Hepatocyte (in vitro differentiated cells): ENCODE data around the gene SPCS1. TPM values are rescaled to one million over a fixed set of nuclear protein-coding genes. Genes with fewer than 3 reads are reported as not detected.

ENCODE experiments used
- DNase-seq: peaks from one replicate; pipeline ENCODE4 v3.0.0-alpha.2; 2016; ENCODE audit warnings: low spot score
- H2AFZ ChIP-seq: fragments of 200-600 bp; sonication (generic); 2 replicates; pipeline ENCODE4 v1.6.0; 2016; ENCODE audit warnings: antibody characterized with exemption, mild to moderate bottlenecking
- H3K27ac ChIP-seq: fragments of 200-600 bp; sonication (generic); 2 replicates; pipeline ENCODE4 v1.5.1; 2016; ENCODE audit warnings: mild to moderate bottlenecking
- H3K27me3 ChIP-seq: fragments of 200-600 bp; sonication (generic); 2 replicates; pipeline ENCODE4 v1.6.1; 2016
- H3K36me3 ChIP-seq: fragments of 200-600 bp; sonication (generic); replicated peaks from 2 replicates; pipeline ENCODE4 v1.5.1; 2016; ENCODE audit warnings: low read depth; ENCODE audit not compliant: insufficient read depth
- H3K4me1 ChIP-seq: fragments of 200-600 bp; sonication (generic); 2 replicates; pipeline ENCODE4 v1.5.1; 2016; ENCODE audit warnings: mild to moderate bottlenecking, moderate library complexity; ENCODE audit not compliant: insufficient read depth
- H3K4me2 ChIP-seq: fragments of 200-600 bp; sonication (generic); 2 replicates; pipeline ENCODE4 v1.6.0; 2016
- H3K4me3 ChIP-seq: fragments of 200-600 bp; sonication (generic); 2 replicates; pipeline ENCODE4 v1.5.1; 2016; ENCODE audit warnings: mild to moderate bottlenecking
- H3K79me2 ChIP-seq: fragments of 200-600 bp; sonication (generic); 2 replicates; pipeline ENCODE4 v1.6.0; 2017; ENCODE audit warnings: mild to moderate bottlenecking
- H3K9me2 ChIP-seq: fragments of 200-600 bp; sonication (generic); replicated peaks from 2 replicates; pipeline ENCODE4 v1.6.0; 2017; ENCODE audit warnings: mild to moderate bottlenecking; ENCODE audit not compliant: insufficient read depth
- H3K9me3 ChIP-seq: fragments of 200-600 bp; sonication (generic); 2 replicates; pipeline ENCODE4 v1.5.1; 2016; ENCODE audit warnings: low read depth, mild to moderate bottlenecking
- H4K20me1 ChIP-seq: fragments of 200-600 bp; sonication (generic); 2 replicates; pipeline ENCODE4 v1.6.0; 2016; ENCODE audit warnings: mild to moderate bottlenecking; ENCODE audit not compliant: insufficient read depth, poor library complexity, severe bottlenecking
- EZH2 ChIP-seq: fragments of 200-600 bp; sonication (generic); IDR thresholded peaks from 2 replicates; pipeline ENCODE4 v1.6.1; 2016; ENCODE audit warnings: antibody characterized with exemption, mild to moderate bottlenecking, borderline replicate concordance
- EZH2phosphoT487 ChIP-seq: fragments of 200-600 bp; sonication (generic); IDR thresholded peaks from one replicate; pipeline ENCODE4 v1.6.1; 2018; ENCODE audit warnings: antibody characterized with exemption, mild to moderate bottlenecking, low read depth, moderate library complexity; ENCODE audit not compliant: unreplicated experiment, severe bottlenecking
- WGBS: methylation state at CpG from one replicate; pipeline ENCODE4 v1.1.6; 2016; ENCODE audit warnings: low lambda C conversion rate; ENCODE audit errors: missing lambda C conversion rate; 5-methylcytosine and 5-hydroxymethylcytosine counted together
- polyA plus RNA-seq: library from polyadenylated mRNA; unstranded; fragments of >200 nt; fragmentation: Nextera tagmentation; extraction: Ambion mirVana; gene quantifications from 2 replicates; pipeline ENCODE4 v1.2.1, GENCODE V29; 2016
- total RNA-seq: library from RNA; depleted of rRNA; stranded (reverse); fragments of >200 nt; gene quantifications from 2 replicates; pipeline ENCODE4 v1.2.3, GENCODE V29; 2014
- TF ChIP-seq, protein P1 (sequence below): fragments of 200-600 bp; sonication (generic); IDR thresholded peaks from 2 replicates; pipeline ENCODE4 v1.5.1; 2016; ENCODE audit warnings: antibody characterized with exemption, mild to moderate bottlenecking; ENCODE audit not compliant: poor library complexity

Gene SPCS1
- total and polyA plus RNA-seq, 2 experiments from 2014 or later = 158 to 219 TPM

DNA sequence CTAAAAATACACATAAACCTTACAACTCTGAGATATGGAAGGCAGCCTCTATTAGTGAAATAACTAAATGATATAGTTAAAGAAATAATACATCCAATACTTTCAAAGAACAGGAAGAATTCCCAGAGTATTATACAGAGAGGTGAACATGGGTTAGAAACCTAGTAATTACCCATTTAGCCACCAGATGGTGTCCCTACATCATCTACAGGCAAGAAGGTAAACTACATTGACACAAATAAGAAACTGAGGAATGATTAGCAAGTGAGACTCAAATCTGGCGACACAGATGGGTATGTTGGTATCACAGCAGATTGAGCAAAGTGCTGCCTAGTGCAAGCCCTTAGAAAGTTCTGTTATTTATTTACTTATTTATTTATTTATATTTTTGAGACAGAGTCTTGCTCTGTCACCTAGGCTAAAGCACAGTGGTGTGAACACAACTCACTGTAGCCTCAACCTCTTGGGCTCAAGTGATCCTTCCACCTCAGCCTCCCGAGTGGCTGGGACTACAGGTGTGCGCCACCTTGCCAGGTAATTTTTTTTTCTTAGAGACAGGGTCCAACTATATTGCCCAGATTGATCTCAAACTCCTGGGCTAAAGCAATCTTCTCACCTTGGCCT lies 36.6 kb downstream of the SPCS1 start:
- no peaks in the 10 kb centered on the region for H3K27me3 ChIP-seq
- peak; percentile 36 for DNase-seq
- no peak overlapping the region for H3K4me2 ChIP-seq
- no peak overlapping the region for H3K27ac ChIP-seq
- TF ChIP-seq, protein P1, sequence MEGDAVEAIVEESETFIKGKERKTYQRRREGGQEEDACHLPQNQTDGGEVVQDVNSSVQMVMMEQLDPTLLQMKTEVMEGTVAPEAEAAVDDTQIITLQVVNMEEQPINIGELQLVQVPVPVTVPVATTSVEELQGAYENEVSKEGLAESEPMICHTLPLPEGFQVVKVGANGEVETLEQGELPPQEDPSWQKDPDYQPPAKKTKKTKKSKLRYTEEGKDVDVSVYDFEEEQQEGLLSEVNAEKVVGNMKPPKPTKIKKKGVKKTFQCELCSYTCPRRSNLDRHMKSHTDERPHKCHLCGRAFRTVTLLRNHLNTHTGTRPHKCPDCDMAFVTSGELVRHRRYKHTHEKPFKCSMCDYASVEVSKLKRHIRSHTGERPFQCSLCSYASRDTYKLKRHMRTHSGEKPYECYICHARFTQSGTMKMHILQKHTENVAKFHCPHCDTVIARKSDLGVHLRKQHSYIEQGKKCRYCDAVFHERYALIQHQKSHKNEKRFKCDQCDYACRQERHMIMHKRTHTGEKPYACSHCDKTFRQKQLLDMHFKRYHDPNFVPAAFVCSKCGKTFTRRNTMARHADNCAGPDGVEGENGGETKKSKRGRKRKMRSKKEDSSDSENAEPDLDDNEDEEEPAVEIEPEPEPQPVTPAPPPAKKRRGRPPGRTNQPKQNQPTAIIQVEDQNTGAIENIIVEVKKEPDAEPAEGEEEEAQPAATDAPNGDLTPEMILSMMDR = peak; percentile 66
- TF ChIP-seq EZH2phosphoT487 = no peak
- no peaks in the 10 kb centered on the region for H3K79me2 ChIP-seq
- no peaks in the 10 kb centered on the region for H3K9me2 ChIP-seq
- no peaks in the 10 kb centered on the region for H3K9me3 ChIP-seq
- H4K20me1 ChIP-seq = no peaks in the 10 kb centered on the region
- WGBS = 89% methylated on average over 3 of the region's 3 CpGs
- peaks cover 4% of the 10 kb centered on the region for H3K4me1 ChIP-seq
- no peaks in the 10 kb centered on the region for H3K36me3 ChIP-seq
- no peak overlapping the region for H2AFZ ChIP-seq
- no peak overlapping the region for H3K4me3 ChIP-seq

DNA sequence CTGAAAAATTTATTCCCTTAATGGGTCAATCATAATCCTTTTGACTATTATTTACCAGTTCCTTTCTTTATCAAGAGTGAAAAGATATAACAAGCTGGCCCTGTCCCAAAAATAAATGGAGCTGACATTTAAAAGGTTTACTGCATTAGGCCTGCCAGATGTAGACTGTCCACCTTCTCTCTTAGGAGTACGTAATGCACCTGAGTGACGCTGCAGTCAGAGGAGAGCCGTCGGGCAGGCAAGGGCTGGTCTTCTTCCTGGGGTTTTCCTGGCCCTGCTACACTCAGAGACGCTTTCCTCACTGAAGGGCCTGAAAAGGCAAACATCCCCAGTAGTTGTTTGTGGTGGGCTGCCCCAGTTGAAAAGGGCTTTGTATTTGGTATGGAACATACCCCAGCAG lies 37.2 kb downstream of the SPCS1 start:
- no peak for DNase-seq
- Histone ChIP-seq H3K9me3 (no peaks in the 10 kb centered on the region), H3K36me3 (no peaks in the 10 kb centered on the region), H3K9me2 (no peaks in the 10 kb centered on the region), H3K4me1 (peaks cover 4% of the 10 kb centered on the region), H3K4me3 (no peak overlapping the region), H3K27ac (no peak overlapping the region), H4K20me1 (no peaks in the 10 kb centered on the region), H2AFZ (no peak overlapping the region), H3K27me3 (no peaks in the 10 kb centered on the region), H3K79me2 (no peaks in the 10 kb centered on the region), H3K4me2 (no peak overlapping the region)
- 87% methylated on average over 5 of the region's 5 CpGs for WGBS
- no peak for TF ChIP-seq EZH2phosphoT487
- TF ChIP-seq, protein P1 = no peak
- TF ChIP-seq EZH2 = no peak

DNA sequence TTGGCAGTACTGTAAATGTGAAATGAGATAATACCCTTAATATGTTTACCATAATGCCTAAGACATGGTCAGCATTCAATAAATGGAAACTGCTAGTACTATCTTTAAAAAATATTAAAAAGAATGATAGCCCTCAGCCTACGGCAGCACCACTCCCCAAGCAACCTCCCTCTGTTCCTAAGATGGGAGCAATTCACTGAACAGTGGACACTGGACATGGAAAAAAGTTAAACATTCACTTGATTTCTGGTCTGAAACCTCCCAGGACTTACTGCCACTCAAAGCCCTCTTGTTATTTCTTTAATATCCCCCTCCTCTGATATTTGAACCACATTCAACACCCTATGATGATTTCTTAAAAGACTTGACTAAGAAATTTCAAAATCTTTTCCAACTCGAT lies 37.8 kb downstream of the SPCS1 start:
- H3K36me3 ChIP-seq = no peaks in the 10 kb centered on the region
- DNase-seq = no peak
- no peak overlapping the region for H2AFZ ChIP-seq
- no peak overlapping the region for H3K27ac ChIP-seq
- H3K9me2 ChIP-seq = no peaks in the 10 kb centered on the region
- no peak overlapping the region for H3K4me3 ChIP-seq
- TF ChIP-seq EZH2 (no peak), EZH2phosphoT487 (no peak)
- TF ChIP-seq, protein P1 = no peak
- H3K4me2 ChIP-seq = no peak overlapping the region
- no peaks in the 10 kb centered on the region for H3K9me3 ChIP-seq
- no peaks in the 10 kb centered on the region for H4K20me1 ChIP-seq
- H3K27me3 ChIP-seq = no peaks in the 10 kb centered on the region
- 86% methylated on average over 2 of the region's 2 CpGs for WGBS
- no peaks in the 10 kb centered on the region for H3K79me2 ChIP-seq
- peaks cover 4% of the 10 kb centered on the region for H3K4me1 ChIP-seq

DNA sequence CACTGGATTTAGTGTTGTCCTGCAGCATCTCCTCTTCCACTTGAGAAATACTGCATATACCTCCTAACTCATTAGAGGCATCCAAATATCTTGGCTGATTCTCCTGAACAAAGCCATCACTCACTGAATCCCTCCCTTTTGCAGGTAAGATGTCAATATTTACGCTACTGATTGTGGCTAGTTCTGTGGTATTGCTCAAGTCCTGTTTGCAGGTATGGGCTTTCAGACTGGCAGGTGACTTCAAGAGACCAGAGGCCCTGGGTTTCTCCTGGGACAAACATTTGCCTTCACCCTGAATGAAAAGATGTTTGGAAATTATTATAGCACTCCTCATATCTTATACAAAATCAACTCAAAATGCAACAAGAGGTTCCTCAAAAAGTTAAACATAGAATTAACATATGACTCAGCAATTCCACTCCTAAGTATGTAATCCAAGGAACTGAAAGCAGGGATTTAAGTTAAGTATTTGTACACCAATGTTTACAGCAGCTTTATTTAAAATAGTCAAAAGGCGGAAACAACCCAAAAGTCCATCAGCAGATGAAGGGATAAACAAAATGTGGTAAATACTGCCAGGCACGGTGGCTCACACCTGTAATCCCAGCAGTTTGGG lies 46.2 kb downstream of the SPCS1 start:
- no peaks in the 10 kb centered on the region for H3K9me3 ChIP-seq
- 78% methylated on average over 3 of the region's 3 CpGs for WGBS
- H3K36me3 ChIP-seq = no peaks in the 10 kb centered on the region
- H3K4me1 ChIP-seq = no peaks in the 10 kb centered on the region
- no peaks in the 10 kb centered on the region for H3K9me2 ChIP-seq
- H3K79me2 ChIP-seq = no peaks in the 10 kb centered on the region
- TF ChIP-seq, protein P1 = no peak
- no peak for TF ChIP-seq EZH2
- no peak for TF ChIP-seq EZH2phosphoT487
- H3K27me3 ChIP-seq = no peaks in the 10 kb centered on the region
- peak overlapping the region; percentile 7 for H3K27ac ChIP-seq
- H2AFZ ChIP-seq = no peak overlapping the region
- no peaks in the 10 kb centered on the region for H4K20me1 ChIP-seq
- H3K4me2 ChIP-seq = no peak overlapping the region
- H3K4me3 ChIP-seq = no peak overlapping the region
- DNase-seq = no peak
